NCI-H774 (cell line): ENCODE measurements around the gene TRAPPC2L.

Source experiments
- DNase-seq: peaks from one replicate; lab custom pipeline; 2025; lab: John Stamatoyannopoulos, UW

TRAPPC2L gene

GRCh38 chr16:88910284-88911135 is 53.6 kb downstream of the TRAPPC2L start:
- no peak for DNase-seq

- DNase-seq = no peak
Observed at GRCh38 chr16:88911136-88911945, 54.4 kb downstream of the TRAPPC2L start.

DNA sequence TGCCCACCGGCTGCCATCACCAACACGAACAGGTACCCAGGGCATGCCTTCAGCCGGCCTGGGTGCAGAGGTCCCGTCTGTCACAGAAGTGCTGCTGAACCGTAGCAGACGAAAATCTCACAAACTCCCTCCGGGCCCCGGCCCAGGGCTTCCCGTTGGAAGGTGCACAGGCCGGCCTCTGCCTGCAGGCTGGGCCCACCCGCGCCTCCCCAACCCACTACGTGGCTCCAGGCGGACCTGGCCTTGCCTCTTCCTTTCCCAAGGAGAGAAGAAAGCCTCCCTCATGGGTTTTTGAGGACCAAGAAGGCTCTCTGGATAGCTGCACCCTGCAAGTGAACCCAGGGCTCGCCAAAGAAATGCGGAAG is 55.0 kb downstream of the TRAPPC2L start:
- no peak for DNase-seq
